ENCODE data around the gene KIF16B.

DNA sequence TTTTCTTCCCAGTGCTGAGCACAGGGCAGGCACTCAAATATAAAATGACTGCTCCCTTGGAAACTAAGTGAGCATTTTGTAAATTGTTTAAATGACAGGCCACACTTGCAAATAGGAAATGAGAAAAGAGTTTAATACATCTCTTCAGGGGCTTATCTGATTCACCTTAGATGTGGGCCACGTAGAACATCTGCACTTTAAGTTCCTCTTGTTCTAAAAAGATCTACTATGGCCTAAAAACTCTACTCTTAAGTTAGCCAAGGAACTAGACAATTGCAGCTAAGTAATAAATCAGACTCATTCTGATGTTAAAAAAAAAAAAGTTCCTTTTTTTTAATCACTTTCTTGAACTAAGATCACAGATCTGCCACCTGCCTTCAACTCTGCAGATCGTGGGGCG, 126.3 kb downstream of the KIF16B start:
- TF ChIP-seq, protein P1, sequence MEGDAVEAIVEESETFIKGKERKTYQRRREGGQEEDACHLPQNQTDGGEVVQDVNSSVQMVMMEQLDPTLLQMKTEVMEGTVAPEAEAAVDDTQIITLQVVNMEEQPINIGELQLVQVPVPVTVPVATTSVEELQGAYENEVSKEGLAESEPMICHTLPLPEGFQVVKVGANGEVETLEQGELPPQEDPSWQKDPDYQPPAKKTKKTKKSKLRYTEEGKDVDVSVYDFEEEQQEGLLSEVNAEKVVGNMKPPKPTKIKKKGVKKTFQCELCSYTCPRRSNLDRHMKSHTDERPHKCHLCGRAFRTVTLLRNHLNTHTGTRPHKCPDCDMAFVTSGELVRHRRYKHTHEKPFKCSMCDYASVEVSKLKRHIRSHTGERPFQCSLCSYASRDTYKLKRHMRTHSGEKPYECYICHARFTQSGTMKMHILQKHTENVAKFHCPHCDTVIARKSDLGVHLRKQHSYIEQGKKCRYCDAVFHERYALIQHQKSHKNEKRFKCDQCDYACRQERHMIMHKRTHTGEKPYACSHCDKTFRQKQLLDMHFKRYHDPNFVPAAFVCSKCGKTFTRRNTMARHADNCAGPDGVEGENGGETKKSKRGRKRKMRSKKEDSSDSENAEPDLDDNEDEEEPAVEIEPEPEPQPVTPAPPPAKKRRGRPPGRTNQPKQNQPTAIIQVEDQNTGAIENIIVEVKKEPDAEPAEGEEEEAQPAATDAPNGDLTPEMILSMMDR (IDR thresholded peaks at IDR 0.05), result no peak
- TF ChIP-seq ZNF671 (CRISPR knock-in tag; IDR thresholded peaks at IDR 0.05) (no peak), NR2C2 (CRISPR knock-in tag; IDR thresholded peaks at IDR 0.05) (no peak), CREB1 (CRISPR knock-in tag; IDR thresholded peaks at IDR 0.05) (no peak), SMAD3 (CRISPR knock-in tag; IDR thresholded peaks at IDR 0.05; ENCODE audit: borderline replicate concordance) (no peak), KAT7 (CRISPR knock-in tag; IDR thresholded peaks at IDR 0.05; ENCODE audit: borderline replicate concordance) (no peak)
- TF ChIP-seq, protein P2, sequence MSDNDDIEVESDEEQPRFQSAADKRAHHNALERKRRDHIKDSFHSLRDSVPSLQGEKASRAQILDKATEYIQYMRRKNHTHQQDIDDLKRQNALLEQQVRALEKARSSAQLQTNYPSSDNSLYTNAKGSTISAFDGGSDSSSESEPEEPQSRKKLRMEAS (CRISPR knock-in tag; IDR thresholded peaks at IDR 0.05), result no peak

Data from WTC11 (cell line).